Brain microvascular endothelial cell (primary cell): ENCODE results near the gene MRPS15.

Source experiments
- DNase-seq: peaks from one replicate; pipeline ENCODE4 v3.0.0-alpha.2; 2020
- H3K27ac ChIP-seq: fragments of 250-450 bp; sonication (Bioruptor Pico); 2 replicates; pipeline ENCODE4 v1.5.1; 2020; ENCODE audit warnings: mild to moderate bottlenecking, moderate library complexity
- H3K27me3 ChIP-seq: fragments of 250-450 bp; sonication (Bioruptor Pico); replicated peaks from 2 replicates; pipeline ENCODE4 v1.5.1; 2020; ENCODE audit warnings: mild to moderate bottlenecking
- H3K36me3 ChIP-seq: fragments of 250-450 bp; sonication (Bioruptor Pico); replicated peaks from 2 replicates; pipeline ENCODE4 v1.5.1; 2020; ENCODE audit warnings: mild to moderate bottlenecking
- H3K4me3 ChIP-seq: 2 replicates; pipeline ENCODE4 v1.5.1; 2011; ENCODE audit warnings: low read depth, mild to moderate bottlenecking, control low read depth, low read length, moderate library complexity
- CTCF ChIP-seq: IDR thresholded peaks from 2 replicates; pipeline ENCODE4 v1.5.1; 2011; ENCODE audit warnings: low read depth, mild to moderate bottlenecking, moderate library complexity, low read length, control low read depth, inconsistent platforms; ENCODE audit errors: missing control alignments
- in situ Hi-C: cut with HindIII; loops from 2 replicates; pipeline ENCODE4 v1.10.0; 2017; ENCODE audit warnings: low sequenced_read_pairs, low pct_ligation_motif_present

Gene MRPS15

GRCh38 chr1:36420409-36420808 lies 43.8 kb downstream of the MRPS15 start:
- in situ Hi-C loops, result no loop called here
- no peak for DNase-seq
- Histone ChIP-seq H3K27ac (no peak overlapping the region), H3K27me3 (no peaks in the 10 kb centered on the region), H3K4me3 (no peak overlapping the region), H3K36me3 (no peaks in the 10 kb centered on the region)
- TF ChIP-seq CTCF, result no peak

DNA sequence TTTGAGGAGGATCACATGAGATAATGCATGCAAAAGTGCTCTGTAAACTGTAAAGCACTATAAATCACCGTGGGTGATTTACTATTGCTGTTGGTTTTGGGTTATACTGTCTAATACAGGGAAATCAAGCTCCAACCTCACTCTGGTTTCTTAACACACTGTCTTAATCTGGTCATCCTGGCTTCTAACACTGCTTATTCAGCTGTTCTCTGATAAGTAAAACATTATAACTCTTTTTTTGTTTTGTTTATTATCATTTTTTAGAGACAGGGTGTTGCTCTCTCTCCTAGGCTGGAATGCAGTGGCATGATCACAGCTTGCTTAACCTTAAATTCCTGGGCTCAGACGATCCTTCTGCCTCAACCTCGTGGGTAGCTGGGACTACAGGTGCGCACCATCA lies 44.6 kb downstream of the MRPS15 start:
- no peak for DNase-seq
- no peaks in the 10 kb centered on the region for H3K27me3 ChIP-seq
- in situ Hi-C loops, result no loop called here
- no peak for TF ChIP-seq CTCF
- H3K4me3 ChIP-seq, result no peak overlapping the region
- H3K36me3 ChIP-seq, result no peaks in the 10 kb centered on the region
- no peak overlapping the region for H3K27ac ChIP-seq

GRCh38 chr1:36419140-36419539 lies 45.0 kb downstream of the MRPS15 start:
- Histone ChIP-seq H3K27ac (no peak overlapping the region), H3K4me3 (no peak overlapping the region), H3K36me3 (no peaks in the 10 kb centered on the region), H3K27me3 (no peaks in the 10 kb centered on the region)
- in situ Hi-C loops, result no loop called here
- DNase-seq, result no peak
- no peak for TF ChIP-seq CTCF

DNA sequence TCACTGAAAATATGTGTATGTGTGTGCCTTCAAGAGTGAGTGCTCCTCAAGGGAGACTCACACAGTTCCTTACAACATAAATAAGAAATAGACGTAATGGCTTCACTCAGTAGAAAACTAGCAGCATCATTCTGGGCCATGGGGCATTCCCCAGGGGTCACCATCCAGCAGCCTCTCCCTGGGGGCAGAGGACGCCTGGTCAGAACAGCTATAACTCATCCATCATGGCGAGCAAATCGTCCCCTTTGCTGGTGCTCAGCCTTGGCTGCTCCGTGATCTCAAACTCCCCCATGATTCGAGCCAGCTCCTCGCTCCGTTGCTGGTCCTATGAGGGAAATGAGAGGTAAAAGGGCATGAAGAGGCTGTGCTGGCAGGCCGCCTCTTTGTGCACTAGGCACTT lies 46.3 kb downstream of the MRPS15 start:
- Histone ChIP-seq H3K4me3 (no peak overlapping the region), H3K27ac (no peak overlapping the region), H3K27me3 (no peaks in the 10 kb centered on the region), H3K36me3 (no peaks in the 10 kb centered on the region)
- no peak for DNase-seq
- in situ Hi-C loops, result no loop called here
- TF ChIP-seq CTCF, result no peak

GRCh38 chr1:36415661-36416326 lies 48.4 kb downstream of the MRPS15 start:
- H3K27ac ChIP-seq, result no peak overlapping the region
- no peaks in the 10 kb centered on the region for H3K27me3 ChIP-seq
- in situ Hi-C loops, result no loop called here
- DNase-seq, result no peak
- H3K36me3 ChIP-seq, result no peaks in the 10 kb centered on the region
- no peak overlapping the region for H3K4me3 ChIP-seq
- TF ChIP-seq CTCF, result no peak

GRCh38 chr1:36414384-36414783 lies 49.8 kb downstream of the MRPS15 start:
- in situ Hi-C loops, result no loop called here
- Histone ChIP-seq H3K27ac (no peak overlapping the region), H3K4me3 (no peak overlapping the region)

More at GRCh38 chr1:36414384-36414783, 49.8 kb downstream of the MRPS15 start:
- TF ChIP-seq CTCF, result no peak
- Histone ChIP-seq H3K27me3 (no peaks in the 10 kb centered on the region), H3K36me3 (no peaks in the 10 kb centered on the region)
- DNase-seq, result no peak
